DND-41 (cell line): ENCODE data around the gene PLD5.

Source experiments
- ATAC-seq: fragments of 200-7000 bp; cut with Tn5 transposase; 3 replicates; pipeline ENCODE4 v1.9.1; 2021; ENCODE audit warnings: low read depth; ENCODE audit not compliant: insufficient read depth
- DNase-seq: peaks from one replicate; pipeline ENCODE4 v3.0.0-alpha.2; 2020
- H2AFZ ChIP-seq: 2 replicates; pipeline ENCODE4 v1.6.0; 2012; ENCODE audit warnings: low read depth, low read length
- H3K27ac ChIP-seq: 2 replicates; pipeline ENCODE4 v1.5.1; 2012; ENCODE audit warnings: low read length, inconsistent platforms
- H3K27me3 ChIP-seq: fragments of 200-600 bp; sonication (generic); 2 replicates; pipeline ENCODE4 v1.6.0; 2012; ENCODE audit warnings: low read length, mild to moderate bottlenecking, inconsistent platforms; ENCODE audit not compliant: insufficient read depth, poor library complexity
- H3K36me3 ChIP-seq: 2 replicates; pipeline ENCODE4 v1.5.1; 2012; ENCODE audit warnings: low read length, inconsistent platforms; ENCODE audit not compliant: insufficient read depth
- H3K4me1 ChIP-seq: 2 replicates; pipeline ENCODE4 v1.5.1; 2012; ENCODE audit warnings: mild to moderate bottlenecking, low read length; ENCODE audit not compliant: insufficient read depth
- H3K4me2 ChIP-seq: 2 replicates; pipeline ENCODE4 v1.6.0; 2012; ENCODE audit warnings: mild to moderate bottlenecking, moderate library complexity, low read length, inconsistent platforms; ENCODE audit not compliant: insufficient read depth
- H3K4me3 ChIP-seq, 2 experiments: fragments of 200-600 bp in 1 of 2; shearing (Covaris generic) in 1 of 2; 2 replicates each; pipeline ENCODE4 v1.5.1; 2012 to 2016; ENCODE audit warnings: inconsistent platforms in 2 of 2, low read length in 2 of 2, mild to moderate bottlenecking in 2 of 2, low read depth in 1 of 2, moderate library complexity in 1 of 2
- H3K79me2 ChIP-seq: 2 replicates; pipeline ENCODE4 v1.6.0; 2012; ENCODE audit warnings: low read length, inconsistent platforms; ENCODE audit not compliant: insufficient read depth
- H3K9ac ChIP-seq: 2 replicates; pipeline ENCODE4 v1.6.0; 2012; ENCODE audit warnings: low read depth, mild to moderate bottlenecking, inconsistent platforms, low read length, moderate library complexity
- H3K9me3 ChIP-seq: 2 replicates; pipeline ENCODE4 v1.5.1; 2012; ENCODE audit warnings: low read length, moderate library complexity, mild to moderate bottlenecking, inconsistent platforms; ENCODE audit not compliant: insufficient read depth, severe bottlenecking
- H4K20me1 ChIP-seq: 2 replicates; pipeline ENCODE4 v1.6.0; 2012; ENCODE audit warnings: low read length; ENCODE audit not compliant: insufficient read depth
- CTCF ChIP-seq: IDR thresholded peaks from 2 replicates; pipeline ENCODE4 v1.5.1; 2012; ENCODE audit warnings: borderline replicate concordance, low read length, moderate library complexity, mild to moderate bottlenecking; ENCODE audit not compliant: poor library complexity, severe bottlenecking; ENCODE audit errors: extremely low read depth
- EZH2 ChIP-seq: IDR thresholded peaks from 3 replicates; pipeline ENCODE4 v1.6.1; 2012; ENCODE audit warnings: borderline replicate concordance, low read depth, mild to moderate bottlenecking, moderate library complexity, low read length, inconsistent platforms; ENCODE audit not compliant: severe bottlenecking

PLD5 gene

GRCh38 chr1:242197907-242198820 is 326.3 kb downstream of the PLD5 start:
- ATAC-seq (no peak), DNase-seq (no peak)
- H3K27ac ChIP-seq, result no peak overlapping the region
- H2AFZ ChIP-seq, result no peak overlapping the region
- no peaks in the 10 kb centered on the region for H3K36me3 ChIP-seq
- H3K4me3 ChIP-seq, result no peak overlapping the region
- TF ChIP-seq CTCF (no peak), EZH2 (no peak)
- H3K79me2 ChIP-seq, result no peaks in the 10 kb centered on the region
- H4K20me1 ChIP-seq, result no peaks in the 10 kb centered on the region
- no peaks in the 10 kb centered on the region for H3K9me3 ChIP-seq
- no peaks in the 10 kb centered on the region for H3K27me3 ChIP-seq
- no peak overlapping the region for H3K9ac ChIP-seq
- no peak overlapping the region for H3K4me2 ChIP-seq
- no peaks in the 10 kb centered on the region for H3K4me1 ChIP-seq

- ATAC-seq (no peak), DNase-seq (no peak)
- Histone ChIP-seq H3K36me3 (no peaks in the 10 kb centered on the region), H3K4me2 (no peak overlapping the region), H3K4me3 (no peak overlapping the region), H3K27me3 (no peaks in the 10 kb centered on the region), H3K27ac (no peak overlapping the region), H4K20me1 (no peaks in the 10 kb centered on the region), H3K9me3 (no peaks in the 10 kb centered on the region), H3K4me1 (no peaks in the 10 kb centered on the region), H3K79me2 (no peaks in the 10 kb centered on the region), H3K9ac (no peak overlapping the region), H2AFZ (no peak overlapping the region)
- TF ChIP-seq CTCF, result no peak
Measured at GRCh38 chr1:242196914-242197313, 327.6 kb downstream of the PLD5 start.

GRCh38 chr1:242196101-242196500 is 328.4 kb downstream of the PLD5 start:
- Histone ChIP-seq H3K79me2 (no peaks in the 10 kb centered on the region), H3K9me3 (no peaks in the 10 kb centered on the region), H3K27ac (no peak overlapping the region), H3K9ac (no peak overlapping the region), H3K4me3 (no peak overlapping the region), H3K4me1 (no peaks in the 10 kb centered on the region), H3K36me3 (no peaks in the 10 kb centered on the region), H4K20me1 (no peaks in the 10 kb centered on the region), H3K4me2 (no peak overlapping the region), H3K27me3 (no peaks in the 10 kb centered on the region), H2AFZ (no peak overlapping the region)
- TF ChIP-seq CTCF, result no peak
- TF ChIP-seq EZH2, result no peak
- ATAC-seq (no peak), DNase-seq (no peak)
